ENCODE data around the gene EFCAB7. TPM values are rescaled to one million over a fixed set of nuclear protein-coding genes. Genes with fewer than 3 reads are reported as not detected.

The EFCAB7 gene
- total RNA-seq, 1 experiment from 2014 or later: 2.8 TPM

DNA sequence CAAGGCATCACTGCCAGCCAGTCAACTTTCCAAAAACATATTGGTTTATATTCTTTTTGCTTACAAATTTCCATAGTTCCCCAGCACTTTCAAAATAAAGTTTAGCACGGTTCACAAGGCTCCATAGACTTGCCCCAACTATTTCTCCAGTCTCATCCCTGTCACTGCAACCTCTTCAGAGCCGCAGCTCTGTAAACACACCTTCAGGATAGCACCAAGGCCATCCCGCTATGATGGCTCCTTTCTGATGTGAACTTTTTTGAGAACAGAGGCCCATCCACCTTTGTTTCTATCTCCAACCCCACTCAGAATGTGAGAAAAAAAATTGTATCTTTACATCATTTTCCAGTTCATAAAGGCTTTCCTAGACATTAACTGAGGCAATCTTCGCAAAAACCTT, 96.2 kb downstream of the EFCAB7 start (continued):
- TF ChIP-seq ARID4B (CRISPR knock-in tag; IDR thresholded peaks at IDR 0.05; ENCODE audit: borderline replicate concordance): no peak

- CTCF ChIA-PET: interaction anchor here (1.0 to 1.4 kb wide), 2 partner anchors 54 to 517 kb away, joined by 4 to 5 read pairs; no protein-coding TSS in a partner anchor
- no peak for TF ChIP-seq ZNF219 (CRISPR knock-in tag; IDR thresholded peaks at IDR 0.05; ENCODE audit: borderline replicate concordance)
- no peak for TF ChIP-seq NR2C2 (CRISPR knock-in tag; IDR thresholded peaks at IDR 0.05)
- TF ChIP-seq NR1H2 (CRISPR knock-in tag; IDR thresholded peaks at IDR 0.05): no peak
- TF ChIP-seq GTF2I (CRISPR knock-in tag; conservative IDR thresholded peaks at IDR 0.05): no peak
- no peak for TF ChIP-seq OVOL2 (CRISPR knock-in tag; IDR thresholded peaks at IDR 0.05; ENCODE audit: borderline replicate concordance)
- no peak for TF ChIP-seq ZNF317 (CRISPR knock-in tag; IDR thresholded peaks at IDR 0.05; ENCODE audit: borderline replicate concordance, low read depth)
- no peak for TF ChIP-seq NFATC4 (CRISPR knock-in tag; IDR thresholded peaks at IDR 0.05)
- TF ChIP-seq, protein P1, sequence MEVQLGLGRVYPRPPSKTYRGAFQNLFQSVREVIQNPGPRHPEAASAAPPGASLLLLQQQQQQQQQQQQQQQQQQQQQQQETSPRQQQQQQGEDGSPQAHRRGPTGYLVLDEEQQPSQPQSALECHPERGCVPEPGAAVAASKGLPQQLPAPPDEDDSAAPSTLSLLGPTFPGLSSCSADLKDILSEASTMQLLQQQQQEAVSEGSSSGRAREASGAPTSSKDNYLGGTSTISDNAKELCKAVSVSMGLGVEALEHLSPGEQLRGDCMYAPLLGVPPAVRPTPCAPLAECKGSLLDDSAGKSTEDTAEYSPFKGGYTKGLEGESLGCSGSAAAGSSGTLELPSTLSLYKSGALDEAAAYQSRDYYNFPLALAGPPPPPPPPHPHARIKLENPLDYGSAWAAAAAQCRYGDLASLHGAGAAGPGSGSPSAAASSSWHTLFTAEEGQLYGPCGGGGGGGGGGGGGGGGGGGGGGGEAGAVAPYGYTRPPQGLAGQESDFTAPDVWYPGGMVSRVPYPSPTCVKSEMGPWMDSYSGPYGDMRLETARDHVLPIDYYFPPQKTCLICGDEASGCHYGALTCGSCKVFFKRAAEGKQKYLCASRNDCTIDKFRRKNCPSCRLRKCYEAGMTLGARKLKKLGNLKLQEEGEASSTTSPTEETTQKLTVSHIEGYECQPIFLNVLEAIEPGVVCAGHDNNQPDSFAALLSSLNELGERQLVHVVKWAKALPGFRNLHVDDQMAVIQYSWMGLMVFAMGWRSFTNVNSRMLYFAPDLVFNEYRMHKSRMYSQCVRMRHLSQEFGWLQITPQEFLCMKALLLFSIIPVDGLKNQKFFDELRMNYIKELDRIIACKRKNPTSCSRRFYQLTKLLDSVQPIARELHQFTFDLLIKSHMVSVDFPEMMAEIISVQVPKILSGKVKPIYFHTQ (CRISPR knock-in tag; IDR thresholded peaks at IDR 0.05): no peak
- TF ChIP-seq, protein P2, sequence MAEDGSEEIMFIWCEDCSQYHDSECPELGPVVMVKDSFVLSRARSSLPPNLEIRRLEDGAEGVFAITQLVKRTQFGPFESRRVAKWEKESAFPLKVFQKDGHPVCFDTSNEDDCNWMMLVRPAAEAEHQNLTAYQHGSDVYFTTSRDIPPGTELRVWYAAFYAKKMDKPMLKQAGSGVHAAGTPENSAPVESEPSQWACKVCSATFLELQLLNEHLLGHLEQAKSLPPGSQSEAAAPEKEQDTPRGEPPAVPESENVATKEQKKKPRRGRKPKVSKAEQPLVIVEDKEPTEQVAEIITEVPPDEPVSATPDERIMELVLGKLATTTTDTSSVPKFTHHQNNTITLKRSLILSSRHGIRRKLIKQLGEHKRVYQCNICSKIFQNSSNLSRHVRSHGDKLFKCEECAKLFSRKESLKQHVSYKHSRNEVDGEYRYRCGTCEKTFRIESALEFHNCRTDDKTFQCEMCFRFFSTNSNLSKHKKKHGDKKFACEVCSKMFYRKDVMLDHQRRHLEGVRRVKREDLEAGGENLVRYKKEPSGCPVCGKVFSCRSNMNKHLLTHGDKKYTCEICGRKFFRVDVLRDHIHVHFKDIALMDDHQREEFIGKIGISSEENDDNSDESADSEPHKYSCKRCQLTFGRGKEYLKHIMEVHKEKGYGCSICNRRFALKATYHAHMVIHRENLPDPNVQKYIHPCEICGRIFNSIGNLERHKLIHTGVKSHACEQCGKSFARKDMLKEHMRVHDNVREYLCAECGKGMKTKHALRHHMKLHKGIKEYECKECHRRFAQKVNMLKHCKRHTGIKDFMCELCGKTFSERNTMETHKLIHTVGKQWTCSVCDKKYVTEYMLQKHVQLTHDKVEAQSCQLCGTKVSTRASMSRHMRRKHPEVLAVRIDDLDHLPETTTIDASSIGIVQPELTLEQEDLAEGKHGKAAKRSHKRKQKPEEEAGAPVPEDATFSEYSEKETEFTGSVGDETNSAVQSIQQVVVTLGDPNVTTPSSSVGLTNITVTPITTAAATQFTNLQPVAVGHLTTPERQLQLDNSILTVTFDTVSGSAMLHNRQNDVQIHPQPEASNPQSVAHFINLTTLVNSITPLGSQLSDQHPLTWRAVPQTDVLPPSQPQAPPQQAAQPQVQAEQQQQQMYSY (CRISPR knock-in tag; IDR thresholded peaks at IDR 0.05): no peak
- TF ChIP-seq TP53 (CRISPR knock-in tag; IDR thresholded peaks at IDR 0.05): no peak
- no peak for TF ChIP-seq NFE2L1 (CRISPR knock-in tag; IDR thresholded peaks at IDR 0.05)
- no peak for TF ChIP-seq CREB1 (CRISPR knock-in tag; IDR thresholded peaks at IDR 0.05)
- Mint-ChIP-seq H3K27ac (no peak overlapping the region), H3K4me3 (no peak overlapping the region), H3K27me3 (ENCODE audit: low read depth) (no peaks in the 10 kb centered on the region), H3K9me3 (no peaks in the 10 kb centered on the region), H3K36me3 (no peaks in the 10 kb centered on the region), H3K4me1 (peaks cover 46% of the 10 kb centered on the region)
- ATAC-seq: no peak
- DNase-seq (ENCODE audit: low spot score): no peak
- POLR2A ChIA-PET: no interaction called here
Measured at GRCh38 chr1:63620671-63621070, 97.3 kb downstream of the EFCAB7 start.

DNA sequence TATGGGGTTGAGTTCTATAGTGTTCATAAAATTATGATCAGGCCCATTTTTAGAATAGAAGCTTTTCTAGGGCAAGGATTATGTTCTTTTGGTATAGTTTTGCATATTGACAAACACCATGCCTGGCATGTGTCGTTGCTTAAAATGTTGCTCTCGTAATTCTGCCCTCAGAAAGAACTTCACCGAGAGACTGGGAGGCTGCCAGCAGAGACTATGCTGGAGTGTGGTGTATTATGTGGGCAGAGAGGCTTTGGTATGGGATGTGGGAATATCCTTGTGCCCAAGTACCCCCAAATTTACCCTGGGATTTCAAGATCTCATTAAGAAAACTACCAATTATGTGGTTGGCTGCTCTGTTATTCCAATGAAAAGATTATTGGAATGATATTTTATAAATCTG, 97.8 kb downstream of the EFCAB7 start:
- H3K4me1 Mint-ChIP-seq: peaks cover 47% of the 10 kb centered on the region
- H3K27me3 Mint-ChIP-seq (ENCODE audit: low read depth): no peaks in the 10 kb centered on the region
- no peak for DNase-seq (ENCODE audit: low spot score)
- ATAC-seq: no peak
- CTCF ChIA-PET: interaction anchor here (1.0 to 1.4 kb wide), 2 partner anchors 53 to 516 kb away, joined by 4 to 5 read pairs; no protein-coding TSS in a partner anchor
- POLR2A ChIA-PET: no interaction called here
- TF ChIP-seq, protein P3, sequence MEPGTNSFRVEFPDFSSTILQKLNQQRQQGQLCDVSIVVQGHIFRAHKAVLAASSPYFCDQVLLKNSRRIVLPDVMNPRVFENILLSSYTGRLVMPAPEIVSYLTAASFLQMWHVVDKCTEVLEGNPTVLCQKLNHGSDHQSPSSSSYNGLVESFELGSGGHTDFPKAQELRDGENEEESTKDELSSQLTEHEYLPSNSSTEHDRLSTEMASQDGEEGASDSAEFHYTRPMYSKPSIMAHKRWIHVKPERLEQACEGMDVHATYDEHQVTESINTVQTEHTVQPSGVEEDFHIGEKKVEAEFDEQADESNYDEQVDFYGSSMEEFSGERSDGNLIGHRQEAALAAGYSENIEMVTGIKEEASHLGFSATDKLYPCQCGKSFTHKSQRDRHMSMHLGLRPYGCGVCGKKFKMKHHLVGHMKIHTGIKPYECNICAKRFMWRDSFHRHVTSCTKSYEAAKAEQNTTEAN (CRISPR knock-in tag; IDR thresholded peaks at IDR 0.05): no peak
- TF ChIP-seq RORB (CRISPR knock-in tag; IDR thresholded peaks at IDR 0.05) (no peak), ESRRA (CRISPR knock-in tag; IDR thresholded peaks at IDR 0.05; ENCODE audit: borderline replicate concordance) (no peak), CREB1 (CRISPR knock-in tag; IDR thresholded peaks at IDR 0.05) (no peak), ZNF317 (CRISPR knock-in tag; IDR thresholded peaks at IDR 0.05; ENCODE audit: borderline replicate concordance, low read depth) (no peak)
- TF ChIP-seq, protein P1 (CRISPR knock-in tag; IDR thresholded peaks at IDR 0.05): no peak
- no peak overlapping the region for H3K4me3 Mint-ChIP-seq
- no peak overlapping the region for H3K27ac Mint-ChIP-seq
- no peaks in the 10 kb centered on the region for H3K36me3 Mint-ChIP-seq
- no peaks in the 10 kb centered on the region for H3K9me3 Mint-ChIP-seq
